Esophagus squamous epithelium (tissue), 4 donors: Measurements from ENCODE around the gene TAX1BP3.

Experiments
- CTCF ChIP-seq, 6 experiments: fragments of 450-650 bp in 4 of 6; fragments of 200-600 bp in 2 of 6; sonication (generic) in 2 of 6; IDR thresholded peaks; one replicate each; pipeline ENCODE4 v1.5.1; 2016 to 2019; ENCODE audit warnings: antibody characterized with exemption in 6 of 6, mild to moderate bottlenecking in 4 of 6, moderate library complexity in 4 of 6
- POLR2A ChIP-seq, 4 donors: fragments of 450-650 bp; IDR thresholded peaks; one replicate each; pipeline ENCODE4 v1.6.1; 2017; ENCODE audit warnings: antibody characterized with exemption in 4 of 4, mild to moderate bottlenecking in 4 of 4, moderate library complexity in 3 of 4

- TF ChIP-seq CTCF (IDR thresholded peaks at IDR 0.05) (no peak), POLR2A (IDR thresholded peaks at IDR 0.05) (no peak)
Measured at GRCh38 chr17:3689262-3690093, 21.1 kb upstream of the TAX1BP3 start.
